ENCODE results near the gene KIR2DL1.
"Not testable (repeated sequence)": the region's sequence is repeated elsewhere in the genome, so short reads cannot be mapped to it uniquely, and the experiment has no call there.

DNA sequence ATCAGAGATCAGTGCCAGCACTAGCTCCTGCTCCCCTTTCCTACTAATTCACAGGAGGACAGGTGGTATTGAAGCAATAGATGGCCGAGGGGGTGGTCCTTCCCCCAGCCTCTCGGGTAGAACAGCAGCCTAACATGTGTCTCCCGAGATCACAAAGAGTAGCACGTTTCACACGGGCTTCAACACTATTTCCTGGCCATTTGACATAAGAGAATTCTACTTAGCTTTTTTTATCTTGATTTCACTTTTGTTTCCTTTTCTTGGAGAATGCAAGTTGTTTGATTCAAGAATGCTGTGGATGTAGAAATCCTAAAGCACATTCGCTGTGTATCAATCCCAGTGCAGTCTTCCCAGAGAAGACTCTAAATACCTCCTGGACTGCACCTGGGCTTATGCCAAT, 19.3 kb upstream of the KIR2DL1 start:
- TF ChIP-seq, protein P1, sequence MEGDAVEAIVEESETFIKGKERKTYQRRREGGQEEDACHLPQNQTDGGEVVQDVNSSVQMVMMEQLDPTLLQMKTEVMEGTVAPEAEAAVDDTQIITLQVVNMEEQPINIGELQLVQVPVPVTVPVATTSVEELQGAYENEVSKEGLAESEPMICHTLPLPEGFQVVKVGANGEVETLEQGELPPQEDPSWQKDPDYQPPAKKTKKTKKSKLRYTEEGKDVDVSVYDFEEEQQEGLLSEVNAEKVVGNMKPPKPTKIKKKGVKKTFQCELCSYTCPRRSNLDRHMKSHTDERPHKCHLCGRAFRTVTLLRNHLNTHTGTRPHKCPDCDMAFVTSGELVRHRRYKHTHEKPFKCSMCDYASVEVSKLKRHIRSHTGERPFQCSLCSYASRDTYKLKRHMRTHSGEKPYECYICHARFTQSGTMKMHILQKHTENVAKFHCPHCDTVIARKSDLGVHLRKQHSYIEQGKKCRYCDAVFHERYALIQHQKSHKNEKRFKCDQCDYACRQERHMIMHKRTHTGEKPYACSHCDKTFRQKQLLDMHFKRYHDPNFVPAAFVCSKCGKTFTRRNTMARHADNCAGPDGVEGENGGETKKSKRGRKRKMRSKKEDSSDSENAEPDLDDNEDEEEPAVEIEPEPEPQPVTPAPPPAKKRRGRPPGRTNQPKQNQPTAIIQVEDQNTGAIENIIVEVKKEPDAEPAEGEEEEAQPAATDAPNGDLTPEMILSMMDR (IDR thresholded peaks at IDR 0.05) = not testable (repeated sequence)
- TF ChIP-seq POLR2A (IDR thresholded peaks at IDR 0.05) = not testable (repeated sequence)
